Brain microvascular endothelial cell (primary cell): ENCODE results near the gene CAMK2N2.

ENCODE experiments used
- DNase-seq: peaks from one replicate; pipeline ENCODE4 v3.0.0-alpha.2; 2020
- H3K27ac ChIP-seq: fragments of 250-450 bp; sonication (Bioruptor Pico); 2 replicates; pipeline ENCODE4 v1.5.1; 2020; ENCODE audit warnings: mild to moderate bottlenecking, moderate library complexity
- H3K27me3 ChIP-seq: fragments of 250-450 bp; sonication (Bioruptor Pico); replicated peaks from 2 replicates; pipeline ENCODE4 v1.5.1; 2020; ENCODE audit warnings: mild to moderate bottlenecking
- H3K36me3 ChIP-seq: fragments of 250-450 bp; sonication (Bioruptor Pico); replicated peaks from 2 replicates; pipeline ENCODE4 v1.5.1; 2020; ENCODE audit warnings: mild to moderate bottlenecking
- H3K4me3 ChIP-seq: 2 replicates; pipeline ENCODE4 v1.5.1; 2011; ENCODE audit warnings: low read depth, mild to moderate bottlenecking, control low read depth, low read length, moderate library complexity
- CTCF ChIP-seq: IDR thresholded peaks from 2 replicates; pipeline ENCODE4 v1.5.1; 2011; ENCODE audit warnings: low read depth, mild to moderate bottlenecking, moderate library complexity, low read length, control low read depth, inconsistent platforms; ENCODE audit errors: missing control alignments
- in situ Hi-C: cut with HindIII; loops from 2 replicates; pipeline ENCODE4 v1.10.0; 2017; ENCODE audit warnings: low sequenced_read_pairs, low pct_ligation_motif_present

The CAMK2N2 gene

GRCh38 chr3:184233127-184233843, 28.1 kb downstream of the CAMK2N2 start:
- Histone ChIP-seq H3K27ac (no peak overlapping the region), H3K4me3 (no peak overlapping the region), H3K27me3 (peaks cover 44% of the 10 kb centered on the region), H3K36me3 (no peaks in the 10 kb centered on the region)
- DNase-seq = no peak
- in situ Hi-C loops = no loop called here
- TF ChIP-seq CTCF = no peak

- H3K36me3 ChIP-seq = no peaks in the 10 kb centered on the region
- no peak overlapping the region for H3K4me3 ChIP-seq
- no peak overlapping the region for H3K27ac ChIP-seq
- DNase-seq = no peak
- peaks cover 51% of the 10 kb centered on the region for H3K27me3 ChIP-seq
- in situ Hi-C loops = no loop called here
- no peak for TF ChIP-seq CTCF
Measured at GRCh38 chr3:184231671-184232070, 29.7 kb downstream of the CAMK2N2 start.

GRCh38 chr3:184230603-184231528, 30.5 kb downstream of the CAMK2N2 start:
- in situ Hi-C loops = no loop called here
- Histone ChIP-seq H3K4me3 (no peak overlapping the region), H3K36me3 (no peaks in the 10 kb centered on the region), H3K27me3 (peaks cover 51% of the 10 kb centered on the region), H3K27ac (no peak overlapping the region)
- no peak for TF ChIP-seq CTCF
- DNase-seq = no peak

- in situ Hi-C loops = no loop called here
- no peak for DNase-seq
- Histone ChIP-seq H3K27me3 (peaks cover 51% of the 10 kb centered on the region), H3K36me3 (no peaks in the 10 kb centered on the region), H3K27ac (no peak overlapping the region), H3K4me3 (no peak overlapping the region)
- no peak for TF ChIP-seq CTCF
Measured at GRCh38 chr3:184230081-184230602, 31.2 kb downstream of the CAMK2N2 start.

GRCh38 chr3:184229394-184230080, 31.8 kb downstream of the CAMK2N2 start, which contains the start of gene VWA5B2:
VWA5B2 (plus strand) TSS chr3:184229585; CDS start chr3:184230529, 944 bp downstream.
- H3K27ac ChIP-seq = no peak within 1 kb of the TSS
- no peak for TF ChIP-seq CTCF
- H3K4me3 ChIP-seq = peak within 1 kb of the TSS; percentile 39
- in situ Hi-C loops = no loop called here
- H3K36me3 ChIP-seq = no peaks in the 10 kb centered on the region
- no peak for DNase-seq
- H3K27me3 ChIP-seq = peaks cover 51% of the 10 kb centered on the region
